Left kidney (tissue), 2 donors: ENCODE results near the gene NBL1. TPM values are rescaled to one million over a fixed set of nuclear protein-coding genes. Genes with fewer than 3 reads are reported as not detected.

Experiments used
- DNase-seq: peaks from one replicate; pipeline ENCODE4 v3.0.0-alpha.2; 2013
- polyA plus RNA-seq: library from polyadenylated mRNA; unstranded; fragments of 120-200 nt; gene quantifications from one replicate; pipeline ENCODE4 v1.2.1, GENCODE V29; 2013; ENCODE audit not compliant: insufficient read length

Gene NBL1
- polyA plus RNA-seq, 1 donor, result 16.5 TPM

DNA sequence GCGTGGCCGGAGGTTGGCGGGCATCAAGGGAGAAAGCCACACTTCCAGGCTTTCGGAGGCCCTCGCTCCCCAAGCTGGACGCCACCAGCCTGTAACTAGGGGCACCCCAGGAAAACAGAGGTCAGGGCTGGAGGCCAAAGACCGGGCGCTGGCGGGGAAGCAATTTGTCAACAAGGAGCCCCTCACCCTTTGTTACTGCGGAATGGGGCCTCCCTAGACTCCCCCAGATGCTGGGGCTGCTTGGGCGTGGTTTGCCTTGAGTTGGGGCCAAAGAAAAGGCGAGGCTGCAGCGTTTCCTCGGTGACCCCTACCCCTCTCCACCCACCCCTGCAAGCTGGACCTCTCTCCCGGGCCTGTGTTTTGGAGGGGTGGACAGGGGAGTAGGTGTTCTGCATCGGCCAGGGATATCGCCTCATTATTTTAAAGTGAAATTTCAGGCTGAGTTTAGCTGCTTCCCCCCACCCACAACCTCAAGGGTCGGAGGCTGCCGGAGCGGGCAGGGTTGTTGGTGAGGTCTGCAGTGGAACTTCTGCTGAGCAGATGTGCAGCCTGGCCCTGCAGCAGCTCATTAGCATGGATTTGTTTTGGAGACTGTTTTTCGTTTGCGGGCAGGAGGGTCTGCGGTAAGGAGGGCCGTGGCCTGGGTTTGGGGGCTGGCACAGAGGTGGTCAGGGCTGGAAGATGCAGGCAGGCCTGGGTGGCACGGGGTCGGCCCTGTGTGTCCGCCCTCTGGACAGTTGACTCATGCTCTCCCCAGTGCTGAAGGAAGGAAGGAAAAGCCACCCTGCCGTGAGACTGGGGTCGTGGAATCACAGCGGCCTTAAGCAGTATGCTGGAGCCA, 1.5 kb downstream of the NBL1 start:
- DNase-seq, result no peak

DNA sequence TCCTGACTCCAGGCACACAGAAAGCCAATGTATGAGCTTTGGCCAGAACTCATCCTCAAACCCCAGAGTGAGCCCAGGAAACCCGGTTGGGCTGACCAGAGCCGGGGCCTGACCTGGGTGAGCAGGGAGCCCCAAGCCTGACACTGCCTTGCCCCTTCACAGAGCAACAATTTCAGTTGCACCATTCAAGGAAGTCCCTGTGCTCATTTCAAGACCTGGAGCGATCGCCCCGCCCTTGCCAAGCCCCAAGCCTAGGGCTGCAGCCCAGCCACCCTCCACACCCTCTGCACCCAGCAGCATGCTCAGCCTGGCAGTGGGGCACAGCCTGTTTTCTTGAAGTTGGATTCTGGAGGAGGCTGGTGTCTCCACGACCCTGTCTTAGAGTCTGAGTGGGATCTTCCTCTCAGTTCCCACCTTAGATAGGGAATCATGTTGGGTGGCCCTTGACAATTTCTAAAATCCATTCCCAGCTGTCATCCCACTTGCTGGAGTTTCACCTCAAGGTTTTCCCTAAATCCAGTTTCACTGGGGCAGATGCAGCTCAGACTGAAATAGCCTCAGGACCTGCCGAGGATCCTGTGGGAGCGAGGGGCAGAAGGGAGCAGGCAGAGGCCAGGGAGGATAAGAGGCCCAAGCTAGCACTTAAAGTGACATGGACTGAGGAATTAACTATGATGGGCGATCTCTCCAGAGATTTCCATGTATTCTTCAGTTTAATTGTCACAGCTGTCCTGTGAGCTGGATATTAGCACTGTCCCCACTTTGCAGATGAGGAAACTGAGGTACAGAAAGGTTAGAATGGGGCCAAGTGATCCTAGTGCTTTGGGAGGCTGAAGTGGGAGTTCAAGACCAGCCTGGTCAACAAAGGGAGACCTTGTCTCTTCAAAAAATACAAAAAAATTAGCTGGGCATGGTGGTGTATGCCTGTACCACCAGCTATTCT, 2.5 kb downstream of the NBL1 start:
- no peak for DNase-seq

DNA sequence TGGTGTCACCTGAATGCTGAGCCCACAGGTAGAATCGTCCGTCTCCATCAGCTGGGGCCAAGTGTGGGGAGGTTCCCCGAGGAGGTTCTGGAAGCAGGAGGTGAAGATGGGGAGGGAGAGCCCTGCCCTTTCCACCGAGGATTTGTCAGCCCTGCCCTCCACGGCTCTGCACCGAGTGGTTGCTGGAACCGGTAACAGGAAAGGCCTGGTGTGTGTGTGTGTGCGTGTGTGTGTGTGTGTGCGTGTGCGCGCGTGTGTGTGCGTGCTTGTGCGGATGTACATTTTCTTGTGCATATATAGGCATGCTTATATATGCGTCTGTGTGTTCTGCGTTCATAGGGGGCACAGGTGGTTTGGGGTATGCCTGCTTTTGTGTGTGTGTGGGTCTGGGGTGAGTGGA, 3.5 kb downstream of the NBL1 start:
- DNase-seq, result no peak

DNA sequence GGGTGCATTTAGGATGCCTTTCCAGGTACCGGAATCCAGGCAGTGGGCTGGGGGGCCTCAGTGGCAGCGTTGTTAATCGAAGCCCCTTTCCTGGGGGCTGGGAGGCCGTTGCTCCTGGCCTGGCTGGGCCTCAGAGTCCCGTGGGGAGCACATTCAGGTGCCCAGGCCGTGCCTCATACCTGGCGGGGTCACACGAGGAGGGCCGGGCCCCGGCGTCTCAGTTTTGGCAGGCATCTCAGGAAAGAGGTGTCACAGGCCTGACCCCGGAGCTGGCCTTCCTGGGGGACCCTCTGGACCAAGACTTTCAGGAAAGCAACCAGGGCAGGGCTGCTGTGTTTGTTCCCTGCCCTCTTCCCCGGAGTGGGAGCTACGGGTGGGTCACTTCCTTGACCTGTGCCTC, 4.1 kb downstream of the NBL1 start:
- DNase-seq, result no peak

DNA sequence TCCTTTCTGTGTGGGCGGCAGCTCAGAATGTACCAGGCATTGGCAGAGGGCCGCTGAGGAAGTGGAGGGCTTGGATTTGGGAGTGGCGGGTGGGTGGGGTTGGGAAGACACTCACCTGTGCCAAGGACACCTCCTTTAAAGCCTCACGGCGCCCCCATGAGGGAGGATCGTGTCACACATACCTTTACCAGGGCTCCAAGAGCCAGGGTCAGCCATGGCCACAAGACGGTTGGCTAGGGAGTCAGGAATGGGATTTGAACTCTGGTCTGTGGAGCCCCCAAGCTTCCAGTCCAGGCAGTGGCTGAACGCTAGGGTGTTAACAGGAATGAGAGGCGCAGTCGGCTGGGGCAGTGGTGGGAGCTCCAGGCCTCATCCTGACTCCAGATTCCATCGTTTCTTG, 4.6 kb downstream of the NBL1 start:
- DNase-seq, result no peak

DNA sequence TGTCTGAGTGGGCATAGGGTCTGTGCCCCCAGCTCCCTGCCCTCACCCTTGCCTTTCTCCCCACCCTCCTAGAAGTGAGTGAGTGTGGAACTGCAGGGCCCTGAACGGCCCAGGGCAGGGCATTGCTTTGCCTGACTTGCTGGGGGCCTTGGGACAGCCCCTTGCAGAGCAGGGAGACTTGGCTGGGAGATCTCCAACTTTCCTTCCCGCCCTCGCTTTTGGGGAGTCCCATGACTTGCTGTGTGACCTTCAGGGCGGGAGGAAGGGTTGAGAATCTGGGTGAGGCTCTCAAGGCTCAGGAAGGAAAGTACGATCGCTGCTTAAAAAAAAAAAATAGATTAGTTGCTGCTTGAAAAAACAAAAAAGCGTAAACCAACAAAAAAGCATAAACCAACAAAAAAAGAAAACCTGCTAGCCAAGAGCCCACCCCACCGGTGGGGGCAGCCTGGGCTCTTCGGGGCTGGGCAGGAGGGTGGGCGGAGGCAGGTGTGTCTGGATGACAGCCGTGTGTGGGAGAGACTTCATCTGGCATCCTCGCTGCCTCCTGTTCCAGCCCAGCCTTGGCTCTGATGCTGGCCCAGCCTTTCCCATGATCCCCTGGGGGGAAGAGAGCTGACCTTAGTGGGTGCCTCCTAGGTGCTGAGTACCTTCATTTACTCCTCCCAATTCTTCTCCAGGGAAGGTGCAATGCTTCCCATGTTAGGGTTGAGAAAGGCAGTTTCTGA, 6.5 kb downstream of the NBL1 start:
- no peak for DNase-seq

DNA sequence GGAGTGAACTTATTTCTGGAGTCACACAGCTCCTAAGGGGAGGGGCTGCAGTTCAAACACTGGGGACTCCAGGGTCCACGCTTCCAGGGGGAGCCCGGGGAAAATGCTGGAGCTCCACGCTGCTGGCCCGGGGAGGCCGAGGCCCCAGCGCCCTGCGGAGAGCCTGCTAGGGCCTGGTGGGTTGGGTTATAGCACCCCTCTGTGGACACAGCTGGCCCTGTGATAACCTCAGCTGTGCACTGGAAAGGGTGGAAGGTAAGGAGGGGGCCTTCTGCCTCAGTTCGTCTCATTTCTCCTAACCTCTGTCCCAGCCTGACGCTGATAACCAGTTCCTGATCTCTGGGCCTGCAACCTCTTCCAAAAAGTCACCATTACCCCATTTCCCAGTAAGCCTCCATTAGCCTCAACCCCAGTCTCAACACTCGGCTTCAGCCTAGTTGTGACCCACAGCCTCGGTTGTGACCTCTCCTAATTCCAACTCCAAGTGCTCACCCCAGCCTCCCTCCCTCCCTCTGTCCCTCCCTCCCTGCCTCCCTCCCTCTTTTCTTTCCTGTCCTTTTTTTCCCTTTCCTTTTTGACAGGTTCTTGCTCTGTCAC, 7.1 kb downstream of the NBL1 start:
- DNase-seq, result no peak

DNA sequence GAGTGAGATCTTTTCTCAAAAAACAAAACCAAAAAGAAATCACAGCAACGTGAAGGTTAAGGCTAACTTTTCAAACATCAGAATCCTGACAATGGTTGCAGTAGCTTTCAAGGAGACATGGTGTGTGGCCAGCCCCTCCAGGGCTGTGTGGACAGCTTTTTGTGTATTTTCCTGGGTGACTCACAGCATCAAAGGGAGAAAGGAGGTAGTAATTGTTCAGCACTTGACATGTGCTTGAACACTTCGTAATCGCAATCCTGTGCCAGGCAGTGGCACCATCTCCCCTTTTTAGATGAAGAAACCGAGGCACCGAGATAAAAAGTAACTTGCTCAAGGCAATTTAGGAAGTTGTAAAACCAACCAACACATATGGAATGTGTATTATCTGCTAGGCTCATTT, 10.3 kb downstream of the NBL1 start:
- no peak for DNase-seq

DNA sequence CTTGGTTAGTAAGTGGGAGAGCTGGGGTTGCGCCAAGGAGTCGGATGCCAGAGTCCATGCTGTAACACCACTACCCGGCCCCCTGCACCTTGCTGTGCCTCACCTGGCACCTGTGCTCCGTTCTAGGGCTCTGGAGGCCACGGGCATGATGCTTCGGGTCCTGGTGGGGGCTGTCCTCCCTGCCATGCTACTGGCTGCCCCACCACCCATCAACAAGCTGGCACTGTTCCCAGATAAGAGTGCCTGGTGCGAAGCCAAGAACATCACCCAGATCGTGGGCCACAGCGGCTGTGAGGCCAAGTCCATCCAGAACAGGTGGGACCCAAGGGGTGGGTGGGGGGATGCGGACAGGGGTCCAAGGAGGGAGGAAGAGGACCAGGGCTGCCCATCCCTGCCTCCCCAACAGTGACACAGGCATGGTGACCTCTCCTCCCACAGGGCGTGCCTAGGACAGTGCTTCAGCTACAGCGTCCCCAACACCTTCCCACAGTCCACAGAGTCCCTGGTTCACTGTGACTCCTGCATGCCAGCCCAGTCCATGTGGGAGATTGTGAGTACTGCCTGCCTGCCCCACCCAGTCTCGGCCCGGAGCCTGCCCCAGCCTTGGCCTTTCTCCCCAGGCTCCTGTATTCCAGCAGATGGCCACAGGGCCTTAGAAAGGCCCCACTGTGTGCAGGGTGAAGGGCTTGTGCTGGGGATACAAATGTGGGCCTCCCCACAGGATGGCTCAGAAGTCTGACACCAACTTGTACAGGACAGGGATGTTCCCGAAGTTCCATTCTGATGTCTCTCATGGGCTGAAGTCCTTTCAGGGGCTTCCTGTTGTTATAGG, 11.0 kb downstream of the NBL1 start:
- DNase-seq, result no peak

DNA sequence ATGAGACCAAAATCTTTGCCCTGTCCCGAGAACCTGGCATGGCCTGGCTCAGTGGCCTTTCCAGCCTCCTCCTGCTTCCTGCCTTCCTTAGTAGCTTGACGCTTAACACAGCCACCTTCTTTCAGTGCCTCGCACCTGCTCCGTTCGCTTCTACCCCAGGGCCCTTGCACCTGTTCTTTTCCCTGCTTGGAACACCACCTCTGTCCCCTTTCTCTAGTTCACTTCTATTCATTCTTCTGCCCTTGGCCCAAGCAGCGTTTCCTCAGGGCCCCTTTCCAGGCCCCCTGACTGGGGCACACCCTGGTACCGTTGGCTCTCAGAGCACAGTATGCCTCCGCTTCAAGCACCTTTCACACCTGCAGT, 11.6 kb downstream of the NBL1 start:
- DNase-seq, result no peak

DNA sequence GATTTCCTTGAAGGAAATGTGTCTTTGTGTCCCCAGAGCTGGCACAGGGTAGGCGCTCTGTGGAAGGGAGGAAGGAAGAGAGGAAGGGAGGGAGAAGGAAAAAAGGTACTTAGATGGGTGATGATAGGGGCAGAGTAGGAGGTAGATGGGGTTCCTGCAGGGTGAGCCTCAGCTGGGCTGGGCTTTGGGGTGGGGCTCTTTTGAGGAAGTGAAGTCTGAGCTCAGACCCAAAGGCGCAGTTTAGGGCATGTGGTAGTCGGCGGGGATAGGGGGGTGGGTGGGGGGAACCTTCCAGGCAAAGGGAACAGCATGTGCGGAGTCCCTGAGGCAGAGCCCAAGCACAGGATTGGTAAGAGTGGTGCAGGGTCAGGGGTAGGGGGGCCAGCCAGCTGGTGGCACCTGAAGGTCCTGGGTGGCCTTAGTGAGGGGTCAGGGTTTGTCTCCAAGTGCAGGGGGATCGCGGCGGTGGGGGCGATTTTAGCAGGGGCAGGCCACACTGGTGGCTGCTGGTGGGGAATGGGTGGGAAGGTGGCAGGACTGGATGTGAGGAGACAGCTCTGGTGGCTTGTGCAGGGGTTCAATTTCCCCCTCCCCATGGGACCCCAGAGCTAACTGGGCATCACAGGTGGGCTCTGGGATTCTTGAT, 12.1 kb downstream of the NBL1 start:
- no peak for DNase-seq

DNA sequence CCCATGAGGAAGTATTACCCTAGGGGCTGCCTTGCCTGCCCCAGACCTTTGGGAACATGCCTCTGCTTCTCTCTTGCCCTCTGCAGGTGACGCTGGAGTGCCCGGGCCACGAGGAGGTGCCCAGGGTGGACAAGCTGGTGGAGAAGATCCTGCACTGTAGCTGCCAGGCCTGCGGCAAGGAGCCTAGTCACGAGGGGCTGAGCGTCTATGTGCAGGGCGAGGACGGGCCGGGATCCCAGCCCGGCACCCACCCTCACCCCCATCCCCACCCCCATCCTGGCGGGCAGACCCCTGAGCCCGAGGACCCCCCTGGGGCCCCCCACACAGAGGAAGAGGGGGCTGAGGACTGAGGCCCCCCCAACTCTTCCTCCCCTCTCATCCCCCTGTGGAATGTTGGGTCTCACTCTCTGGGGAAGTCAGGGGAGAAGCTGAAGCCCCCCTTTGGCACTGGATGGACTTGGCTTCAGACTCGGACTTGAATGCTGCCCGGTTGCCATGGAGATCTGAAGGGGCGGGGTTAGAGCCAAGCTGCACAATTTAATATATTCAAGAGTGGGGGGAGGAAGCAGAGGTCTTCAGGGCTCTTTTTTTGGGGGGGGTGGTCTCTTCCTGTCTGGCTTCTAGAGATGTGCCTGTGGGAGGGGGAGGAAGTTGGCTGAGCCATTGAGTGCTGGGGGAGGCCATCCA, 12.8 kb downstream of the NBL1 start:
- no peak for DNase-seq

DNA sequence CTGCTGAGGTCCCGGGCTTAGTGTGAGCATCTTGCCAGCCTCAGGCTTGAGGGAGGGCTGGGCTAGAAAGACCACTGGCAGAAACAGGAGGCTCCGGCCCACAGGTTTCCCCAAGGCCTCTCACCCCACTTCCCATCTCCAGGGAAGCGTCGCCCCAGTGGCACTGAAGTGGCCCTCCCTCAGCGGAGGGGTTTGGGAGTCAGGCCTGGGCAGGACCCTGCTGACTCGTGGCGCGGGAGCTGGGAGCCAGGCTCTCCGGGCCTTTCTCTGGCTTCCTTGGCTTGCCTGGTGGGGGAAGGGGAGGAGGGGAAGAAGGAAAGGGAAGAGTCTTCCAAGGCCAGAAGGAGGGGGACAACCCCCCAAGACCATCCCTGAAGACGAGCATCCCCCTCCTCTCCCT, 13.4 kb downstream of the NBL1 start:
- no peak for DNase-seq

DNA sequence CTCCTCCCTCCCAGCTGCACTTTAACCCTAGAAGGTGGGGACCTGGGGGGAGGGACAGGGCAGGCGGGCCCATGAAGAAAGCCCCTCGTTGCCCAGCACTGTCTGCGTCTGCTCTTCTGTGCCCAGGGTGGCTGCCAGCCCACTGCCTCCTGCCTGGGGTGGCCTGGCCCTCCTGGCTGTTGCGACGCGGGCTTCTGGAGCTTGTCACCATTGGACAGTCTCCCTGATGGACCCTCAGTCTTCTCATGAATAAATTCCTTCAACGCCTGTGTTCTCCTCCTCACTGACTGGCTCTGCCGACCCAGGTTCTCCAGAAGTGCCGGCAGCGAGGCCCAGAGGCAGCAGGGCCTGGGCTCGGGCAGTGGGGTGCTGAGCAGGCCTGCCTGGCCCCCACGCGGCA, 14.1 kb downstream of the NBL1 start:
- no peak for DNase-seq

DNA sequence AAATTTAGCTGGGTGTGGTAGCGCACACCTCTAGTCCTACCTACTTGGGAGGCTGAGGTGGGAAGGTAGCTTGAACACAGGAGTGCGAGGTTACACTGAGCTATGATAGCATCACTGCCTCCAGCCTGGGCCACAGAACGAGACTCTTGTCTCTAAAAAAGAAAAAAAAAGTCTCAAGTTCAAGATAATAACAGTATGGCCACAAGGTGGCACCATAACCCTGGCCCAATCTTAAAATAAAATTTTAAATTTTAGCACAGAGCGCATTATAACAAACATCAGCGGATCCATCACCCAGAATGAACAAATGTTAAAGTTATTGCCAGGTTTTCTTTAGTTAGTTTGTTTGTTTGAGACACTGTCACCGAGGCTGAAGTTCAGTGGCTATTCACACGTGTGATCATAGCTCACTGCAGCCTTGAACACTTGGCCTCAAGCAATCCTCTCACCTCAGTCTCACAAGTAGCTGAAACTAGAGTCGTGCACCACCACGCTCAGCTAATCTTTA, 17.7 kb downstream of the NBL1 start:
- DNase-seq, result no peak

DNA sequence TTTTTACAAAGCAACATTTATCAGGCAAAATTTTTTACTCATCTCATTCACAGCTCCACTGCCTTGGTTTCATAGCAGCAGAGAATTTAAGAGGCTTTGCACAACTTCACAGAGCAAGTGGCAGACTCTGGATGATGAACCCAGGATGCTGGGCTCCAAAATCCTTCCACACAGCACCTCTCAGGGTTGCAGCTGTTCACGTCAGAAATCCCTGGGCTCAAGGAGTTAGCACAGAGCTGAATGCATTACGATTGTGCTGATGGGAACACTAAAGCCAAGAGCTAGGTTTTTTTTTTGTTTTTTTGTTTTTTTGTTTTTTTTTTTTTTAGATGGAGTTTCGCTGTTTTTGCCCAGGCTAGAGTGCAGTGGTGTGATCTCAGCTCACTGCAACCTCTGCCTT, 18.2 kb downstream of the NBL1 start:
- no peak for DNase-seq

DNA sequence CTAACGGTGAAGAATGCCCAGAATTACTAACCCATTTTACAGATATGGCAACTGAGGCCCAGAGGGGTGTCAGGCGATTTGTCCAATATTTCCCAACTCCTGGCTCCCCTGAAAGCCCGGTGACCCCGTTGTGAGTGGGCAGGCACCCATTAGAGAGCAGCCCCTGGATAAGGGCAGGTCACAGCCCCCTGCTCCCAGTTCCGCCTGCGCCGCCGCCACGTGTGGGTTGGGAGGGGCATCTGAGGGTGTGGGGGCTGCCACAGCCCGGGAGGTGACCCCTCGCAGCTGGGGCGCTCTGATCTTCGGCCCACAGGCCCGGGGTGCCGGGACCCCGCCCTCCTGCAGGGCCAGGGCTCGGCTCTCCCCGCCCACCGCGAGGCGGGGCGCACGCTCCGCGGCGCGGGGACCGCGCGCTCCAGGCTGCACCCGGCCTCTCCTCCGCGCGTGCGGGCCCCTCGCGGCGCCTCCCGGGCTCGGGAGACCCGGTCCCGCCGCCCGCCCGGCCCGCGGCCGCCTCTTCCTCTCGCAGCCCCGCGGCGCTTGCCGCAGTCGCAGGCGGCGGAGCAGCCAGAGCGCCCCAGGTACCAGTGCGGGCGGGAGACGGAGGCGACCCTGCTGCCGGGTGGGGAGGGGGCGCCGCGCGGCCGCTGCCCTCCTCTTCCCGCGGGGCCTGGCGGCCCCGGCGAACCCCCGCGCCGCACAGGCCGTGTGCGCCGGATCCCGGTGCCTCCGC, 20.5 kb downstream of the NBL1 start, which contains the start of gene HTR6:
TSS of gene HTR6 (plus strand) at position 423 of the 733 bp plus-strand sequence. CDS start 879 bp downstream, outside the sequence.
- no peak for DNase-seq

DNA sequence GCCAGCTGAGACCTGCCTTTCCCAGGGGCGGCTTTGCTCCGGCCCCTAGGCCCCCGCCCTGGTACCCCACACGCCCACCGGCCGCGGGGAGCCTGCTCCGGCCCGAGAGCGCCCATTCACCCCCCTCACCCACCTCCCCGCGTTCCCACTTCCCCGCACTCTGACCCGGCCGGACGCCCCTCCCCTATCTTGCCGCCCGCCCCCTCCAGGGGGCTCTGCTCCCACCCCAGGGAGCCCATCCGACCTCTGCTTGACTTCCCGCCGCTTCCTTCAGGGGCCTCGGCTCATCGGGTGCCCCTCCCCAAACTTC, 21.0 kb downstream of the NBL1 start:
- no peak for DNase-seq
